Neural cell (in vitro differentiated cells): Measurements from ENCODE around the gene ACSS2.

Experiments used
- POLR2AphosphoS5 ChIP-seq: IDR thresholded peaks from 2 replicates; pipeline ENCODE4 v1.6.1; 2012
- RAD21 ChIP-seq: fragments of 450-650 bp; conservative IDR thresholded peaks from 2 replicates; pipeline ENCODE4 v1.6.1; 2014; ENCODE audit warnings: antibody characterized with exemption, mild to moderate bottlenecking, moderate library complexity
- TF ChIP-seq, protein P1 (sequence below): fragments of 450-650 bp; IDR thresholded peaks from 2 replicates; pipeline ENCODE4 v1.5.1; 2014; ENCODE audit warnings: antibody characterized with exemption, mild to moderate bottlenecking, moderate library complexity; ENCODE audit not compliant: poor library complexity, severe bottlenecking

DNA sequence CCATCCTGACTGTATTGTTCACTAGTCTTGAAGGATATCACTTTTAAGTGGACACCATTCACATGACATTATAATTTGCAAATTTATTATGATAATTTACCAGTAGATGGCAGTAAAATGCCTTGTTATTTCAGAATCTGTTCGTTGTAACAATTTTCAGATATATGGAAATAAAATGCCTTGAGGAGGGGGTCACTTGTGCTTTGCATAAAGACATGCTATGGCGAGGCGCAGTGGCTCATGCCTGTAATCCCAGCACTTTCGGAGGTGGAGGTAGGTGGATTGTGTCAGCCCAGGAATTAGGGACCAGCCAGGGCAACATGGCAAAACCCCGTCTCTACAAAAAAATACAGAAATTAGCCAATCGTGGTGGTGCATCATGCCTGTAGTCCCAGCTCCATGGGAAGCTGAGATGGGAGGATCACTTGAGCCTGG lies 41.9 kb upstream of the ACSS2 start:
- TF ChIP-seq, protein P1, sequence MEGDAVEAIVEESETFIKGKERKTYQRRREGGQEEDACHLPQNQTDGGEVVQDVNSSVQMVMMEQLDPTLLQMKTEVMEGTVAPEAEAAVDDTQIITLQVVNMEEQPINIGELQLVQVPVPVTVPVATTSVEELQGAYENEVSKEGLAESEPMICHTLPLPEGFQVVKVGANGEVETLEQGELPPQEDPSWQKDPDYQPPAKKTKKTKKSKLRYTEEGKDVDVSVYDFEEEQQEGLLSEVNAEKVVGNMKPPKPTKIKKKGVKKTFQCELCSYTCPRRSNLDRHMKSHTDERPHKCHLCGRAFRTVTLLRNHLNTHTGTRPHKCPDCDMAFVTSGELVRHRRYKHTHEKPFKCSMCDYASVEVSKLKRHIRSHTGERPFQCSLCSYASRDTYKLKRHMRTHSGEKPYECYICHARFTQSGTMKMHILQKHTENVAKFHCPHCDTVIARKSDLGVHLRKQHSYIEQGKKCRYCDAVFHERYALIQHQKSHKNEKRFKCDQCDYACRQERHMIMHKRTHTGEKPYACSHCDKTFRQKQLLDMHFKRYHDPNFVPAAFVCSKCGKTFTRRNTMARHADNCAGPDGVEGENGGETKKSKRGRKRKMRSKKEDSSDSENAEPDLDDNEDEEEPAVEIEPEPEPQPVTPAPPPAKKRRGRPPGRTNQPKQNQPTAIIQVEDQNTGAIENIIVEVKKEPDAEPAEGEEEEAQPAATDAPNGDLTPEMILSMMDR, result peak; percentile 70
- TF ChIP-seq POLR2AphosphoS5, result no peak
- peak; percentile 71 for TF ChIP-seq RAD21
